Measurements from ENCODE around the gene WDR55. TPM values are rescaled to one million over a fixed set of nuclear protein-coding genes. Genes with fewer than 3 reads are reported as not detected.
"Not testable (repeated sequence)": the region's sequence is repeated elsewhere in the genome, so short reads cannot be mapped to it uniquely, and the experiment has no call there.

Gene WDR55
- total and polyA plus RNA-seq, 3 experiments from 2014 or later = 17.3 to 40.7 (median 40.1) TPM

GRCh38 chr5:140710899-140711552 is 46.3 kb downstream of the WDR55 start:
- H3K36me3 ChIP-seq (ENCODE audit: insufficient read depth, low read length) = peaks cover 4% of the 10 kb centered on the region
- peaks cover 0 to 8% of the 10 kb centered on the region in 2 donors for H3K27me3 Mint-ChIP-seq
- POLR2A ChIA-PET = interaction anchor here (0.6 to 2.2 kb wide), 8 partner anchors 10 to 1147 kb away, joined by 3 to 12 read pairs (median 6); partner anchors contain the start of genes ANKHD1, HARS1, HARS2 and IK

GRCh38 chr5:140711794-140712193 is 47.1 kb downstream of the WDR55 start:
- peaks cover 9% of the 10 kb centered on the region for H3K4me1 ChIP-seq (ENCODE audit: insufficient read depth, low read length)
- H3K27me3 ChIP-seq (ENCODE audit: insufficient read depth, low read length, poor library complexity, severe bottlenecking) = no peaks in the 10 kb centered on the region
- no peaks in the 10 kb centered on the region for H3K36me3 ChIP-seq (ENCODE audit: insufficient read depth, low read length)
- POLR2A ChIA-PET = interaction anchor here (1.0 to 2.2 kb wide), 6 partner anchors 11 to 609 kb away, joined by 3 to 12 read pairs (median 8); partner anchors contain the start of genes ANKHD1, HARS1, HARS2 and IK
- H3K9me3 Mint-ChIP-seq = peaks cover 0 to 6% (median 0%) of the 10 kb centered on the region in 5 donors
- peak overlapping the region in 7 of 8 donors; percentile 51 to 99 (median 98) for H3K27ac Mint-ChIP-seq
- CTCF ChIA-PET = interaction anchor here (1.1 to 2.3 kb wide), 10 partner anchors 8 to 349 kb away, joined by 3 to 11 read pairs (median 6); partner anchors contain the start of genes ANKHD1, HARS1, HARS2 and TMCO6
- no peak overlapping the region for H3K27ac ChIP-seq (ENCODE audit: low read depth, low read length)
- DNase-seq = no peak
- H3K27me3 Mint-ChIP-seq = peaks cover 0 to 8% of the 10 kb centered on the region in 2 donors
- H3K36me3 Mint-ChIP-seq = peaks cover 0 to 15% (median 2%) of the 10 kb centered on the region in 3 donors
- peak overlapping the region; percentile 100 for H3K4me3 ChIP-seq (ENCODE audit: low read length)
- H3K4me1 Mint-ChIP-seq = peaks cover 19 to 23% (median 21%) of the 10 kb centered on the region in 3 donors
- H3K9me3 ChIP-seq (ENCODE audit: low read length) = no peaks in the 10 kb centered on the region
- peak overlapping the region in 6 of 7 donors; percentile 92 to 100 (median 99) for H3K4me3 Mint-ChIP-seq

More at GRCh38 chr5:140710899-140711552, 46.3 kb downstream of the WDR55 start:
- peak overlapping the region; percentile 100 for H3K4me3 ChIP-seq (ENCODE audit: low read length)
- H3K9me3 Mint-ChIP-seq = peaks cover 0 to 6% (median 0%) of the 10 kb centered on the region in 5 donors
- H3K4me3 Mint-ChIP-seq = peak overlapping the region; percentile 92 to 100 (median 99)
- peak overlapping the region; percentile 97 for H3K27ac ChIP-seq (ENCODE audit: low read depth, low read length)
- H3K4me1 Mint-ChIP-seq = peaks cover 19 to 25% (median 21%) of the 10 kb centered on the region in 3 donors
- CTCF ChIA-PET = interaction anchor here (0.7 to 2.3 kb wide), 13 partner anchors 9 to 349 kb away, joined by 3 to 14 read pairs (median 5); partner anchors contain the start of genes ANKHD1, HARS1, HARS2 and TMCO6
- no peaks in the 10 kb centered on the region for H3K27me3 ChIP-seq (ENCODE audit: insufficient read depth, low read length, poor library complexity, severe bottlenecking)
- peak overlapping the region; percentile 97 to 99 (median 99) for H3K27ac Mint-ChIP-seq
- H3K9me3 ChIP-seq (ENCODE audit: low read length) = no peaks in the 10 kb centered on the region
- peak; percentile 63 to 92 (median 90) for DNase-seq
- peaks cover 9% of the 10 kb centered on the region for H3K4me1 ChIP-seq (ENCODE audit: insufficient read depth, low read length)
- peaks cover 0 to 23% (median 5%) of the 10 kb centered on the region in 3 donors for H3K36me3 Mint-ChIP-seq

- DNase-seq = no peak
- peaks cover 0 to 7% (median 0%) of the 10 kb centered on the region in 3 donors for H3K36me3 Mint-ChIP-seq
- peaks cover 19 to 23% (median 21%) of the 10 kb centered on the region in 3 donors for H3K4me1 Mint-ChIP-seq
- H3K27ac ChIP-seq (ENCODE audit: low read depth, low read length) = no peak overlapping the region
- POLR2A ChIA-PET = no interaction called here
- no peak overlapping the region for H3K4me3 Mint-ChIP-seq
- peak overlapping the region in 1 of 8 donors; percentile 1 for H3K27ac Mint-ChIP-seq
- H3K9me3 Mint-ChIP-seq = peaks cover 0 to 6% (median 0%) of the 10 kb centered on the region in 5 donors
- no peaks in the 10 kb centered on the region for H3K36me3 ChIP-seq (ENCODE audit: insufficient read depth, low read length)
- no peaks in the 10 kb centered on the region for H3K27me3 ChIP-seq (ENCODE audit: insufficient read depth, low read length, poor library complexity, severe bottlenecking)
- peaks cover 0 to 8% of the 10 kb centered on the region in 2 donors for H3K27me3 Mint-ChIP-seq
- no peak overlapping the region for H3K4me3 ChIP-seq (ENCODE audit: low read length)
- H3K4me1 ChIP-seq (ENCODE audit: insufficient read depth, low read length) = peaks cover 9% of the 10 kb centered on the region
- CTCF ChIA-PET = no interaction called here
- no peaks in the 10 kb centered on the region for H3K9me3 ChIP-seq (ENCODE audit: low read length)
Measured at GRCh38 chr5:140713562-140714094, 48.9 kb downstream of the WDR55 start.

GRCh38 chr5:140716238-140716637 is 51.5 kb downstream of the WDR55 start:
- H3K9me3 ChIP-seq (ENCODE audit: low read length); H3K27me3 ChIP-seq (ENCODE audit: insufficient read depth, low read length, poor library complexity, severe bottlenecking); H3K36me3 Mint-ChIP-seq; H3K36me3 ChIP-seq (ENCODE audit: insufficient read depth, low read length); POLR2A ChIA-PET; DNase-seq; H3K4me1 ChIP-seq (ENCODE audit: insufficient read depth, low read length); H3K27ac ChIP-seq (ENCODE audit: low read depth, low read length); CTCF ChIA-PET; H3K4me3 Mint-ChIP-seq; H3K9me3 Mint-ChIP-seq; H3K4me3 ChIP-seq (ENCODE audit: low read length); H3K27me3 Mint-ChIP-seq; H3K27ac Mint-ChIP-seq: not testable (repeated sequence)
- peaks cover 9 to 13% (median 11%) of the 10 kb centered on the region in 3 donors for H3K4me1 Mint-ChIP-seq

GRCh38 chr5:140718266-140718592 is 53.5 kb downstream of the WDR55 start:
- H3K4me1 ChIP-seq (ENCODE audit: insufficient read depth, low read length) = no peaks in the 10 kb centered on the region
- no peaks in the 10 kb centered on the region for H3K9me3 ChIP-seq (ENCODE audit: low read length)
- no peaks in the 10 kb centered on the region for H3K36me3 Mint-ChIP-seq
- no peak overlapping the region for H3K27ac Mint-ChIP-seq
- no peak for DNase-seq
- no peaks in the 10 kb centered on the region for H3K27me3 Mint-ChIP-seq
- ChIA-PET POLR2A (no interaction called here), CTCF (interaction anchor here (1.2 to 2.7 kb wide), 3 partner anchors 8 to 367 kb away, joined by 5 to 21 read pairs (median 11); no protein-coding TSS in a partner anchor)
- peak overlapping the region in 3 of 7 donors; percentile 43 to 64 (median 47) for H3K4me3 Mint-ChIP-seq
- H3K27ac ChIP-seq (ENCODE audit: low read depth, low read length) = peak overlapping the region; percentile 54
- peaks cover 0 to 1% (median under 1%) of the 10 kb centered on the region in 3 donors for H3K4me1 Mint-ChIP-seq
- no peak overlapping the region for H3K4me3 ChIP-seq (ENCODE audit: low read length)
- no peaks in the 10 kb centered on the region for H3K27me3 ChIP-seq (ENCODE audit: insufficient read depth, low read length, poor library complexity, severe bottlenecking)
- no peaks in the 10 kb centered on the region for H3K36me3 ChIP-seq (ENCODE audit: insufficient read depth, low read length)
- no peaks in the 10 kb centered on the region for H3K9me3 Mint-ChIP-seq

GRCh38 chr5:140720738-140721137 is 56.0 kb downstream of the WDR55 start:
- H3K27ac ChIP-seq (ENCODE audit: low read depth, low read length); H3K27ac Mint-ChIP-seq; H3K9me3 ChIP-seq (ENCODE audit: low read length); H3K4me1 ChIP-seq (ENCODE audit: insufficient read depth, low read length); H3K4me1 Mint-ChIP-seq; H3K4me3 Mint-ChIP-seq; DNase-seq; H3K4me3 ChIP-seq (ENCODE audit: low read length); H3K36me3 ChIP-seq (ENCODE audit: insufficient read depth, low read length); H3K27me3 ChIP-seq (ENCODE audit: insufficient read depth, low read length, poor library complexity, severe bottlenecking); H3K27me3 Mint-ChIP-seq; H3K36me3 Mint-ChIP-seq; H3K9me3 Mint-ChIP-seq: not testable (repeated sequence)
- POLR2A ChIA-PET = interaction anchor here (0.7 kb wide), 1 partner anchor 10 kb away, joined by 3 read pairs; no protein-coding TSS in a partner anchor
- CTCF ChIA-PET = interaction anchor here (0.8 to 2.7 kb wide), 7 partner anchors 10 to 365 kb away, joined by 3 to 21 read pairs (median 5); partner anchors contain the start of gene EIF4EBP3

GRCh38 chr5:140721395-140721794 is 56.7 kb downstream of the WDR55 start:
- ChIA-PET CTCF (interaction anchor here (0.6 to 2.8 kb wide), 4 partner anchors 10 to 370 kb away, joined by 3 to 17 read pairs (median 10); no protein-coding TSS in a partner anchor), POLR2A (interaction anchor here (0.7 kb wide), 1 partner anchor 11 kb away, joined by 3 read pairs; no protein-coding TSS in a partner anchor)
- H3K4me3 ChIP-seq (ENCODE audit: low read length); H3K4me3 Mint-ChIP-seq; H3K9me3 Mint-ChIP-seq; DNase-seq; H3K27ac ChIP-seq (ENCODE audit: low read depth, low read length); H3K36me3 ChIP-seq (ENCODE audit: insufficient read depth, low read length); H3K4me1 Mint-ChIP-seq; H3K9me3 ChIP-seq (ENCODE audit: low read length); H3K27ac Mint-ChIP-seq; H3K36me3 Mint-ChIP-seq; H3K4me1 ChIP-seq (ENCODE audit: insufficient read depth, low read length); H3K27me3 ChIP-seq (ENCODE audit: insufficient read depth, low read length, poor library complexity, severe bottlenecking): not testable (repeated sequence)
- H3K27me3 Mint-ChIP-seq = peaks cover 3 to 12% of the 10 kb centered on the region in 2 donors

All from CD8-positive, alpha-beta memory T cell (primary cell).